HepG2 (cell line): ENCODE measurements around the gene KLHDC4. TPM values are rescaled to one million over a fixed set of nuclear protein-coding genes. Genes with fewer than 3 reads are reported as not detected.

Source experiments
- ASH2L ChIP-seq: fragments of 300-600, 200-600 bp; sonication (generic); IDR thresholded peaks from 2 replicates; pipeline ENCODE4 v1.7.0; 2017; ENCODE audit warnings: low read depth, mild to moderate bottlenecking, moderate library complexity, mixed read lengths, low read length; ENCODE audit not compliant: insufficient read length
- CHCHD3 ChIP-seq: sonication (generic); formaldehyde crosslinking; IDR thresholded peaks from 2 replicates; pipeline ENCODE4 v1.8.0; 2022; ENCODE audit warnings: mild to moderate bottlenecking, missing genetic modification reagents, moderate library complexity
- GABPA ChIP-seq, 2 experiments: IDR thresholded peaks; 2 replicates each; pipeline ENCODE4 v1.6.1; 2011 to 2016; ENCODE audit warnings: low read depth in 2 of 2, low read length in 1 of 2, missing biosample characterization in 1 of 2, missing genetic modification characterization in 1 of 2
- HDAC2 ChIP-seq: sonication (generic); formaldehyde crosslinking; IDR thresholded peaks from 2 replicates; pipeline ENCODE4 v1.4.0; 2020; ENCODE audit warnings: missing genetic modification reagents
- IKZF1 ChIP-seq: fragments of 450-650 bp; IDR thresholded peaks from 2 replicates; pipeline ENCODE4 v1.7.1; 2016
- KLF9 ChIP-seq: IDR thresholded peaks from 2 replicates; pipeline ENCODE4 v1.6.1; 2016; ENCODE audit warnings: low read depth
- MAZ ChIP-seq, 2 experiments: sonication (generic) in 1 of 2; formaldehyde crosslinking in 1 of 2; IDR thresholded peaks; 2 replicates each; pipeline versions ENCODE4 v1.5.0 to v1.6.1; 2012 to 2020; ENCODE audit warnings: low read depth in 2 of 2, mild to moderate bottlenecking in 2 of 2, borderline replicate concordance in 1 of 2, improper control_type of control experiment in 1 of 2, low read length in 1 of 2, missing genetic modification reagents in 1 of 2, moderate library complexity in 1 of 2
- MIXL1 ChIP-seq: IDR thresholded peaks from 2 replicates; pipeline ENCODE4 v1.6.1; 2016
- NCOA1 ChIP-seq: sonication (generic); formaldehyde crosslinking; IDR thresholded peaks from 2 replicates; pipeline ENCODE4 v1.9.0; 2021; ENCODE audit warnings: missing genetic modification reagents
- PAWR ChIP-seq: sonication (generic); formaldehyde crosslinking; IDR thresholded peaks from 2 replicates; pipeline ENCODE4 v1.4.0; 2020; ENCODE audit warnings: missing genetic modification reagents, mild to moderate bottlenecking, borderline replicate concordance
- PHF21A ChIP-seq: sonication (generic); formaldehyde crosslinking; IDR thresholded peaks from 2 replicates; pipeline ENCODE4 v1.5.0; 2020; ENCODE audit warnings: mild to moderate bottlenecking, missing genetic modification reagents
- PRDM10 ChIP-seq: sonication (generic); formaldehyde crosslinking; IDR thresholded peaks from 2 replicates; pipeline ENCODE4 v1.4.0; 2020; ENCODE audit warnings: low read depth, missing genetic modification reagents
- SMAD1 ChIP-seq: sonication (generic); formaldehyde crosslinking; IDR thresholded peaks from 2 replicates; pipeline ENCODE4 v1.4.0; 2020; ENCODE audit warnings: missing genetic modification reagents, low read depth, mild to moderate bottlenecking, borderline replicate concordance
- SOX6 ChIP-seq, 2 experiments: fragments of 450-650 bp in 1 of 2; sonication (generic) in 1 of 2; formaldehyde crosslinking in 1 of 2; IDR thresholded peaks; 2 replicates each; pipeline versions ENCODE4 v1.4.0 to v1.6.1; 2017 to 2020; ENCODE audit warnings: antibody characterized with exemption in 1 of 2, mild to moderate bottlenecking in 1 of 2, missing genetic modification reagents in 1 of 2
- SP1 ChIP-seq, 2 experiments: fragments of 450-650 bp in 1 of 2; sonication (generic) in 1 of 2; formaldehyde crosslinking in 1 of 2; IDR thresholded peaks; 2 replicates each; pipeline versions ENCODE4 v1.4.0 to v1.6.1; 2016 to 2020; ENCODE audit warnings: missing genetic modification reagents in 1 of 2
- SSRP1 ChIP-seq: IDR thresholded peaks from 2 replicates; pipeline ENCODE4 v1.6.1; 2016; ENCODE audit warnings: control low read depth
- TAF15 ChIP-seq: fragments of 200-400 bp; formaldehyde crosslinking; IDR thresholded peaks from one replicate; pipeline ENCODE4 v1.6.1; 2018; ENCODE audit warnings: mild to moderate bottlenecking, low read depth, low read length; ENCODE audit not compliant: poor library complexity, severe bottlenecking
- TARDBP ChIP-seq: sonication (generic); formaldehyde crosslinking; IDR thresholded peaks from 2 replicates; pipeline ENCODE4 v1.8.0; 2022; ENCODE audit warnings: mild to moderate bottlenecking, missing genetic modification reagents
- TBX3 ChIP-seq: fragments of 450-650 bp; IDR thresholded peaks from 2 replicates; pipeline ENCODE4 v1.6.1; 2017; ENCODE audit warnings: antibody characterized with exemption, mild to moderate bottlenecking, inconsistent platforms, borderline replicate concordance
- WIZ ChIP-seq: sonication (generic); formaldehyde crosslinking; IDR thresholded peaks from 2 replicates; pipeline ENCODE4 v1.5.1; 2020; ENCODE audit warnings: mild to moderate bottlenecking, missing genetic modification reagents
- ZNF143 ChIP-seq: sonication (generic); formaldehyde crosslinking; IDR thresholded peaks from 2 replicates; pipeline ENCODE4 v1.4.0; 2020; ENCODE audit warnings: missing genetic modification reagents
- ZNF292 ChIP-seq: sonication (generic); formaldehyde crosslinking; IDR thresholded peaks from 2 replicates; pipeline ENCODE4 v1.8.1; 2022; ENCODE audit warnings: mild to moderate bottlenecking, low read depth, missing genetic modification reagents, borderline replicate concordance
- ZNF530 ChIP-seq: sonication (generic); formaldehyde crosslinking; IDR thresholded peaks from 2 replicates; pipeline ENCODE4 v1.5.0; 2020; ENCODE audit warnings: low read depth, mild to moderate bottlenecking, missing genetic modification reagents
- ZNF556 ChIP-seq: sonication (generic); formaldehyde crosslinking; IDR thresholded peaks from 2 replicates; pipeline ENCODE4 v1.4.0; 2020; ENCODE audit warnings: mild to moderate bottlenecking, missing genetic modification reagents, borderline replicate concordance
- ZNF788 ChIP-seq: sonication (generic); formaldehyde crosslinking; IDR thresholded peaks from 2 replicates; pipeline ENCODE4 v1.5.0; 2020; ENCODE audit warnings: mild to moderate bottlenecking, missing genetic modification reagents, borderline replicate concordance
- ZSCAN22 ChIP-seq: sonication (generic); formaldehyde crosslinking; IDR thresholded peaks from 2 replicates; pipeline ENCODE4 v1.4.0; 2020; ENCODE audit warnings: mild to moderate bottlenecking, missing genetic modification reagents
- polyA plus RNA-seq, 8 experiments: library from polyadenylated mRNA; depleted of rRNA in 3 of 8; stranded (reverse) in 7 of 8; unstranded in 1 of 8; fragments of >200 nt; fragmentation: Illumina TruSeq in 4 of 8; extraction: Trizol in 4 of 8; gene quantifications; 2 replicates each; pipeline versions ENCODE4 v1.2.1 to v1.2.3, GENCODE V29; 2011 to 2016; ENCODE audit warnings: low read depth in 4 of 8, missing spikeins in 1 of 8, mixed read lengths in 1 of 8; ENCODE audit not compliant: insufficient read depth in 1 of 8
- total RNA-seq, 5 experiments: library from RNA; depleted of rRNA; stranded (reverse); fragments of >200 nt; fragmentation: Illumina TruSeq; extraction: Trizol; gene quantifications; 2 replicates each; pipeline ENCODE4 v1.2.3, GENCODE V29; 2016; ENCODE audit warnings: low read depth in 1 of 5

KLHDC4 gene
- total and polyA plus RNA-seq, 2 of the 13 experiments (the other 11 are each of a cell fraction or from before 2014, with no cell fraction given), result 18.7 to 31.8 TPM

- peak; percentile 83 for TF ChIP-seq ZNF292
- TF ChIP-seq ZSCAN22, result no peak
- TF ChIP-seq TAF15, result peak; percentile 100
- TF ChIP-seq PHF21A (CRISPR knock-in tag), result no peak
- no peak for TF ChIP-seq WIZ
- TF ChIP-seq SSRP1 (CRISPR knock-in tag), result peak; percentile 77; the same call in 1 of the 2 replicates
- TF ChIP-seq TBX3, result no peak
- peak; percentile 28 for TF ChIP-seq ASH2L
- no peak for TF ChIP-seq NCOA1
- TF ChIP-seq MIXL1 (CRISPR knock-in tag), result no peak
- no peak for TF ChIP-seq IKZF1
- no peak for TF ChIP-seq SOX6 (IDR thresholded peaks at IDR 0.05)
- 0 out of 2 replicates have a peak, but pooled peaks have one; percentile 42 for TF ChIP-seq SOX6 (CRISPR knock-in tag; IDR thresholded peaks at IDR 0.05)
- TF ChIP-seq PAWR (CRISPR knock-in tag), result no peak
- TF ChIP-seq HDAC2 (CRISPR knock-in tag), result no peak
- no peak for TF ChIP-seq ZNF143
- TF ChIP-seq KLF9 (CRISPR knock-in tag), result no peak
- no peak for TF ChIP-seq ZNF530
- TF ChIP-seq PRDM10, result no peak
- 0 out of 2 replicates have a peak, but pooled peaks have one; percentile 42 for TF ChIP-seq ZNF788 (CRISPR knock-in tag)
- no peak for TF ChIP-seq SP1 (IDR thresholded peaks at IDR 0.05)
- no peak for TF ChIP-seq SP1 (CRISPR knock-in tag; IDR thresholded peaks at IDR 0.05)
- no peak for TF ChIP-seq SMAD1
- 0 out of 2 replicates have a peak, but pooled peaks have one; percentile 19 for TF ChIP-seq MAZ (IDR thresholded peaks at IDR 0.05; ENCODE audit: borderline replicate concordance, low read depth, low read length)
- peak; percentile 64; the same call in 1 of the 2 replicates for TF ChIP-seq MAZ (CRISPR knock-in tag; IDR thresholded peaks at IDR 0.05; ENCODE audit: low read depth)
- TF ChIP-seq CHCHD3 (CRISPR knock-in tag), result no peak
- 0 out of 2 replicates have a peak, but pooled peaks have one; percentile 34 for TF ChIP-seq ZNF556 (CRISPR knock-in tag)
- TF ChIP-seq TARDBP (CRISPR knock-in tag), result peak; percentile 47; the same call in 1 of the 2 replicates
- no peak for TF ChIP-seq GABPA (IDR thresholded peaks at IDR 0.05; ENCODE audit: low read depth, low read length)
- no peak for TF ChIP-seq GABPA (CRISPR knock-in tag; IDR thresholded peaks at IDR 0.05; ENCODE audit: low read depth)
Observed at GRCh38 chr16:87705771-87706277, 60.0 kb downstream of the KLHDC4 start (continued).
